Glomerular endothelial cell (primary cell): ENCODE data around the gene PLD5. TPM values are rescaled to one million over a fixed set of nuclear protein-coding genes. Genes with fewer than 3 reads are reported as not detected.
"Not testable (repeated sequence)": the region's sequence is repeated elsewhere in the genome, so short reads cannot be mapped to it uniquely, and the experiment has no call there.

Experiments
- DNase-seq: peaks from one replicate; pipeline ENCODE4 v3.0.0-alpha.2; 2011; ENCODE audit warnings: low read depth, low spot score; ENCODE audit errors: extremely low read depth
- total RNA-seq: library from RNA; depleted of rRNA; stranded (reverse); fragments of >200 nt; gene quantifications from 2 replicates; pipeline ENCODE4 v1.2.3, GENCODE V29; 2015

The PLD5 gene
- total RNA-seq, 1 donor from 2014 or later, result 0.29 TPM

- DNase-seq, result not testable (repeated sequence)
These were observed 344.7 kb downstream of the PLD5 start for GRCh38 chr1:242179767-242180166.

DNA sequence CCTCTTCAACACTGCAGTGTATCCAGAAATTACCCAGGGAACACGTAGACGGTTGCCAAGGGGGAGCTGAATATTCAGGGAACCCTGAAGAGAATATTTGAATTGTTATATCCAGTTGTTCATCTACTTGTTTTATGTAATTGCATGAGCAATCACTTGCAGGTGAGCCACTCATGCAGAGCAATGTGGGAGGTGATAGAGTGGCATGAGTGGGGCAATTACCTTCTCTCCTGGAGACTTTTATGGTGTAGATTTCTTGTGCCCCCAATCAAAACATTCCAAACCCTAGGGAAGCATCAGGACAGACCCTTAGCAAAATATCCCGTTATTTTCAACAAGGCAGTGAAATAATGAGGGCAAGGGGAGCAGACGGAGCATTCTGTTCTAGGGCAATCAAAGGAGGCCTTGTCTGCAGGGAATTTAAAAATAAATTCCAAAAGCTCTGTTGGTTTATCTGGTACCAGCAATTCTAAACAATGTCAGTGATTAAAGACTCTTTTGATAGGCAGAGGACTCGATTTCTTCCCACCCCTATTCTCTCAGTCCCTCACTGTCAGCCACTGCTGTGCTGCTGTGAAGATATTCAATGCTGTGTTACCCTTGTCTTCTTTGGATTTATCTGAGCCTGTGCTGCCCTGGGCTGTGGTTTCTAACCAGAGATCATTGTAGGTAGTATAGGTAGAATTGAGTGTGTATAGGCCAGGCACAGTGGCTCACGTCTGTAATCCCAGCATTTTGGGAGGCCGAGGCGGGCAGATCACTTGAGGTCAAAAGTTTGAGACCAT lies 345.4 kb downstream of the PLD5 start:
- DNase-seq, result no peak

DNA sequence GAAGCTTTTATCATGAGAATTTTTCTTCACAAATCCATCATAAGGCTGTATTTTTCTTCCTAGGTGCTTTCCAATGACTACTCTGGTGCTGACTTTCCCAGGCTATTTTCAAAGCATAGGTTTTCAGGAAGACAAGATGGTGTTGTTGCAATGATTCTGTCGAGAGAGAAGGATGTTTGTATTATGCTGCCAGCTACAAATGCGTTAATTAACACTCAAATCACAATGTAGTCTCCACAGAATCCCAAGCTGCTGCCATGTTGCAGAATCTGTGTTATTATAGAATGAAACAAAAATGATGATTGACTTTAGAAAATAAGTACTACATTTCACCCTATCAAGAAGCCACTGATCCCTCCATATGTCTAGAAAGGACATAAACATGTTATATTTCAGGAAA lies 346.1 kb downstream of the PLD5 start:
- DNase-seq, result no peak

- no peak for DNase-seq
These were observed 362.4 kb downstream of the PLD5 start for GRCh38 chr1:242162140-242162539.

DNA sequence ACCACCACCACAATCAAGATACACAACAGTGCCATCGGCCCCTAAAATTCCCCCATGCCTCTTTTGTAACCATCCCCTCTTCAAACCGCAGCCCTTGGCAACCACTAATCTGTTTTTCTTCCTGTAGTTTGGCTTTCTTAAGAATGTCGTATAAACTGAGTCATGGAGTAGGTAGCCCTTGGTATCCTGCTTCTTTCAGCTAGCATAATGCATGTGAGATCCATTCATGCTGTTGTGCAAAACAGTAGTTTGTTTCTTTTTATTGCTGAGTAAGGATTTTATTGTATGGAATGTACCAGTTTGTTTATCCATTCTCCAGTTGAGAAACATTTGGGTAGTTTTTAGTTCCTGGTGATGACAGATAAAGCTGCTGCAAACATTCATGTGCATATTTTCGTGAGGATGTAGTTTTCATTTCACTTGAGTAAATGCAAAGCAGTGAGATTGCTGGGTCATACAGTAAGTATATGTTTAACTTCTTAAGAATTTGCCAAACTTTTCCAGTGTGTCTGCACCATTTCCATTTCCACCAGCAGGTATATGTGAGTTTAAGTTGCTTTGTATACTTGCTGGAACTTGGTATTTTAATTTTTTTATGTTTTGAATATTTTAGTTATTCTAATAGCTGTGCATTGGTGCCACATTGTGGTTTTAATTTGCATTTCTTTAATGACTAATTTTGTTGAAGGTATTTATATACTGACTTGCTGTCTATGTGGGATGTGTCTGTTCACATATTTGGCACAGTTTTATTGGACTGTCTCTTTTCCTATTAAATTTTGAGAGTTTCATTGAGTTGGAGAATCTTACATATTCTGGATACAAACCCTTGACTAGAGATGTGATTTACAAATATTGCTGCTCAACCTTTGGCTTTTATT lies 377.2 kb downstream of the PLD5 start:
- no peak for DNase-seq

DNA sequence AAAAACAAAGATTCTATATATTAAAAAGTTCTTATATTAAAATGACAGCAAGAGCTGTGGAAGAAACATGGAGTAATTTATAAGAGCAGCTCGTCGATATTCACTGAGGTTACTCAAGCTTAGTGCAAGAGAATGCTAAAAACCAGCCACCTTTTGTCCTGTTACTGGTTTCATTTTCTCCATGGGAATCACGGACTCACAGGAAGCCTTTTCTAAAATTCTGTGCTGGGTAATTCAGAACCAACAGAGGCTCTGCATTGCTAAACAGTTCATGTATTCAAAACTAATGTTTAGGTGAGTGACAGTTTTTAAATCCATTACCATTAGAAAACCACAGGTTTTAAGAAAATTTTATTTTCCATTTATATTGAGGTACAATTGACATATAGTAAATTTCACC lies 377.8 kb downstream of the PLD5 start:
- DNase-seq, result no peak

DNA sequence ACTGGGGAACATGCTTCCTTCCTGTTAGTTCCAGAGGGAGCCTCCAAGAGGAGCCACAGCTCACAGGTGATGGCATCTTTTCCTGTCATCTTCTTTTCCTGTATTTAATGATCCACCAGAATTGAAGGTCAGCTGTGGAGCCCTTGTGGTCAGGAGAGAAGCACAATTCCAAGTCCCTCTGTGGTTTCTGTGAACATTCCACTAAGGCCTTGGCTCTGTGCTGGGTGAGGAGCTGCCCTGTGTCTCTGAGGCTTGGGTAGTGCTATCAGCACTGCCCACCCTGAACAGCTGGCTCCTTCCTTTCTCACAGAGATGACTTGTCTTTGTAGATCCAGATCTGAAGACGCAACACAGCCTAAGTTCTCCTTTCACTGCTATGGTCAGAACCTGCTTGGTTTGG lies 383.7 kb downstream of the PLD5 start:
- DNase-seq, result no peak

DNA sequence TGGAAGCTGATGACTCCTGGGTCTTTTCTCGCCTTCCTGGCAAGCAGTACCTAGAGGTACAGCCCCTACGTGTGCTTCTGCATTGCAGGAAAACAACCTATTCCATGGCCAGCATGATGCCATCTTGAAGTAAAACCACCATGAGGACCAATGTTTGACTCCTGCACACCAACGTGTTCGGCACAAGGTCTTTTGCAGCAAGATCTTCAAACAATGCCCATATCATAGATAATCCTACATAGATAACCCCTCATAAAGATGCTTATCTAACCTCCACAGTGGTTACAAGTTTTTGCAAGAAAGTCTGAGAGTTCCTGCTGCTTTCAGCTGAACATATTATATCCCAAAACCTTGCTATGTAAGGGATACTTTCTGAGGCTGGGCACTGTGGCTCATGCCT lies 384.5 kb downstream of the PLD5 start:
- no peak for DNase-seq

DNA sequence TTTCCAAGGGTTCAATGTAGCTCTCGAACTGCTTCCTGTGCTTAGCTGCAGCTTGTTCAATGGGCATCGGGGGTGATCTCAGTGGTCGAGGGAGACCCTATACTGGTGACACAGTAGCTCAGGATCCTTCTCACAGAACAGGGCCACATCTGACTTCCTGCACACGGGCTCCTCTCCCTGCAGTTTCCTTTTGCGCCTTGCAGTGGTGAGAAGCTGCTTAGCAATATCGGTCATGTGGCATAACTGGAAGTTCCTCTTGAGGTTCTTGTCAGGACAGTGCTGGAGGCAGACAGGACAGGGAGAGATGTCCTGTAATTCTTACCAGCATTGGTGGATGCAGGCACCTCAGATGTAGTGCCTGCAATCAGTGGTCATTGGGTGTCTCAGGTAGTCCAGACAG lies 385.1 kb downstream of the PLD5 start:
- no peak for DNase-seq

DNA sequence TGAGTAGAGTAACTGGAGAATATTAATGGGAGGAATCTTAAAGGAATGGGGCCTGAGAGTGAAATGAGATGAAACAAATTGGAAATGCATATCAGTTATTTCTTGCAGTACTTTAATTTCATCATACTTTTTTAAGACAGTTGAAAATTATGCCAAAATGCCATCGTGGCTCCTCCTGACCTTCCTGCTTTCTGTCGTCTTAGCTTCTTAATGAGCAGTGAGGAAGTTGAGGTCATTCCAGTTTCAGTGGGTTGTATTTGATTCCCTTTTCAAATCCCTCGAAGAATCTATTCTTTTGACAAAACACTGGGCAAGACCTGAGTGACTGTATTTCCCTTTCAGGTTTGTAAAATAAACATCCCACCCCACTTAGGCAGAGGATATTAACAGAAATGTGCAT lies 390.7 kb downstream of the PLD5 start:
- DNase-seq, result no peak

- no peak for DNase-seq
These were observed 391.1 kb downstream of the PLD5 start for GRCh38 chr1:242133351-242133750.

DNA sequence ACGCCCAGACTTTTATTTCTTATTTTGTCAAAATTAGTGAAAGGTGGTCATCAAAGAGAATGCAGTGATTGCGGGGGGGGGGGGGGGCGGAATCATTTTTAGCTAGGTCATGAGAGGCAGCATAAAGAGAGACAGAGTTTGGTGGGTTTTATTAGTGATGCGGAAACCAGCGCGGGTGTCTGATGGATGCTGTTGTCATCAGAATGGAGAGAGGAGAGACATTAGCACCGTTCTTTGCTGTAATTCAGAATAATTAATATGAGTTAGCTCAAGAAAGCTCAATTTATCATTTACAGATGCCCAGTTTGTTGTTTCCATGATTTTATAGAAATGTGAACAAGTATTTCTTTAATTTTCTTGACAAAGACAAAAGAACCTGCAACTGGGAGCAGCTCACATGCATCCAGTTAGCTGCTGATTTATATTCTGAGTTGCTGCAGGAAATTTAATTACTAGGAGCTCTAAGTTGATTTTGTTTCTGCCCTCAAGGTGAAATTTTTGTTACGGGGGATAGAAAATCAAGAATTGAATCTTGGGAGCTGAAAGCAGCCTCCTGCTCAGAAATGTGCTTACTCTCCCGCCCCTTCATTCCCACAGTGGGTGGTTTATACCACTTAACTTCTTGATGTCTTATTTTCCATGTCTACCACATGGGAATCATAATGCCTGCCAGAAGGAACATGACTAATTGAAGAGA lies 392.2 kb downstream of the PLD5 start:
- DNase-seq, result no peak

DNA sequence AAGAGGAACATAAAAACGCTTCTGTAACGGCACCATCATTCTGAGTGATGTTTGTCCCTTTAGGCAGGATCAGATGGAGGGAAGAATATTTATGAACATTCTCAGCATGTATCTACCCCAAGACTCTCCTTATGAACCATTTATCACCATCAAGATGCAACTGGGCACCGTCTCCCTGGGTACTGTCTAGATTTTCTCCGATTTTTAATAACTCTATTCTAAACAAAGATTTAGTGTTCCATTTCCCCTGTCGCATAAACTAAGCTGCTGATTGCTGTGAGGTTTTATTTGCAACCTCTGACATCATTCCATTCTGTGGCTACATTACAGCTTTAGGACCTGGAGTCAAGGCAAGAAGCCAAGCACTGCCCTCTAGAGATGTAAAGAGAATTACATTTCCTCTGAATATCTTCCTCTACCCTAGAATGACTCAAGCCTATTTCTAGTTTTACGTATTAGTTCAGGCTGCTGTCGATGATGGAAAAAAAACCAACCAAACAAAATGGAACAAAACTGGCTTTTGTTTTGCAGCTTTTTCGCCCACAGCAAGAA lies 395.5 kb downstream of the PLD5 start:
- no peak for DNase-seq

- no peak for DNase-seq
These were observed 404.1 kb downstream of the PLD5 start for GRCh38 chr1:242120432-242120831.

DNA sequence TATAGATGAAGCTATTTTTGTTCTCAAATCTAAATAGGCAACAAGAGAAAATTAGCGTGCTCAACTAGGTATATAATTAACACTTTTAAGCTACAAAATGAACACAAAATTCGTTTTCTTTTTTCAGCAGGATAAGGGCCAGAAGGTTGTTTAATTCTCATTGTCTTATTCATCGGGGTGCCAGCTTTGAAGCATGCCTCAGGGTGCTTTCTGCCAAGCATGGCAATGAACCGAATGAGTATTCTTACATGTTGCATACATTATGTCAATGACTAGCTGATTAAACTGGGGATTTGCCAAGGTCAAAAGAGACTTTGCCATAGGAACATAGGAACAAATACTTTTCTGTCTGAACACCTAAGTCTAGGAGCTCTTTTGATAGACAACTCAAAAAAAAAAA lies 423.6 kb downstream of the PLD5 start:
- DNase-seq, result no peak

- not testable (repeated sequence) for DNase-seq
These were observed 427.2 kb downstream of the PLD5 start for GRCh38 chr1:242097283-242097682.

DNA sequence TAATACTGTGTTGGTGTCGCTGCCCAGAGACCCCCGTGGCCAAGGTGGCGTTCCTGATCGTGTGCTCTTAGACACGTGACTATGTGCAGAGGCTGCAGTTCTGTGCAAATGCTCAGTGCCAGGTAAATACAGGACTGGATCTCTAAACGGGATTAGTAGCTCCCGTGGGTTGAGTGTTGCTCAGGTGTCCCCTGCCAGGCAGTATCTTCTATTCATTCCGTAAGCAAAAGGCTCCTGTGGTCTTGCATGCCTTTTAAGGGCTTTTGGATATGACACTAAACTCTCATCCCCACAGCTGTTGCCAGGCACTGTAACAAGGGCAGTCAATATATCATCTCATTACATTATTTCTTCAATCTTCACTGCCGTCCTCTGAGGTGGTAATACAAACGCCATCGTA lies 431.4 kb downstream of the PLD5 start:
- DNase-seq, result no peak

DNA sequence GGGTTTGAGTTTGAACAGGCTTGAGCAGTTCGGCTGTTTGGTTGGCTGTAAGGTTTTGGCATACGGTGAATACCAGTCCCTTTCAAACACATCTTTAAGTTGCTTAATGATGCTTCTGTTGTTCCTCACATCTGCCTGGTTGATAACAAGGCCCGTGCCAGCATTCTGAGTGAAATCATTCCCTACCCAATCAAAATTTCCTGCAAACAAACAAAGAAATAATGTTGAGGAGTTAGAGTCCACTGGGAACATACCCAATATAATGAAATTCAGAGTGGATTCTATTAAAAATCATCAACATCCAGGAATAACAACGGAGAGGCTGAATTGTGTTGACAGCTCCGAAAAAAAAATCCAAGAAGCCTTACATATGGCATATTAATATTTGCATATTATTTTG lies 434.6 kb downstream of the PLD5 start:
- no peak for DNase-seq

- DNase-seq, result no peak
These were observed 435.6 kb downstream of the PLD5 start for GRCh38 chr1:242088875-242089274.

DNA sequence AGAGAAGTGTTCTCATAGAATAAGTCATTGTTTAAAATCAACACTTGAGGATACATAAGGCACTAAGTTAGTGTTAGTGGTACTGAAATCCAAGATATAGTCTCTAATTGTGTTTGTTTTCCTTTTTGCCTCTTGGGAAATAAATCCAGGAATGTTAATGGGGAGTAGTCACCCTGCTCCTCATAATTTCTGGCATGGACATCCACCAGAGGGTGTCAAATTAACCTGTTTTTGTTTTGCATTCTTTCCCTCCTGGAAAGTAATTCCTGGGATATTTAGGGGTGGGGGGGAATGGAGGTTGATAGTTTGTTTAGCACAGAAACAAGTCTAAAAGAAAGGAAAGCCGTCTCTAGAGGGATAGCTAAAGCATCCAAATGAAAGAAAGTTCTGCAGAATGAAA lies 437.8 kb downstream of the PLD5 start:
- DNase-seq, result no peak

DNA sequence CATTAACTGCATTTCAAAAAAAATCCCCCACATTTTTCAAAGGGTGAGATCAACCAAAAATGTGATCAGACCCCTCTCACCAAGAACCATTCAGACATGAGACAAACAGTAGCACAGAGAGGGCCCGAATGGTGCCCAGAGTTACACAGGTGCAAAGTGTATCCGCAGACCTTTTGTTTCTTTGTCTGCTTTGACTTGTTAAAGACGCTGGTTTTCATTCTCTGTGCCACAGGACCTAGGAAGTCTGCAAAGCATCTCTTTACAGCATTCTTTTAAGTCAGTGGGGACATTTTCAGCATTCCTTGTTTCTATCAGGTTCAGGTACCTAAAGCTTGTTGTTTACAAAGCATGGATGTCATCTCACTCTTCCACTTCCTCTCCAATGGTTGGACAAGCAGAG lies 438.4 kb downstream of the PLD5 start:
- no peak for DNase-seq
